GM13976 (cell line): ENCODE data around the gene CCNDBP1.

Experiments used
- DNase-seq: peaks from one replicate; pipeline ENCODE4 v3.0.0; 2012; ENCODE audit warnings: low spot score
- in situ Hi-C: fragments of 300-500 bp; cut with MboI; formaldehyde crosslinking; loops from one replicate; pipeline ENCODE4 v1.12.0; 2022; ENCODE audit warnings: low sequenced_read_pairs, mixed read lengths, inconsistent platforms; ENCODE audit not compliant: unreplicated experiment
- TF ChIP-seq, protein P1 (sequence below): IDR thresholded peaks from 2 replicates; pipeline ENCODE4 v1.5.1; 2012; ENCODE audit warnings: borderline replicate concordance, mild to moderate bottlenecking; ENCODE audit not compliant: insufficient read depth; ENCODE audit errors: extremely low read depth, missing control alignments, control extremely low read depth

The CCNDBP1 gene

DNA sequence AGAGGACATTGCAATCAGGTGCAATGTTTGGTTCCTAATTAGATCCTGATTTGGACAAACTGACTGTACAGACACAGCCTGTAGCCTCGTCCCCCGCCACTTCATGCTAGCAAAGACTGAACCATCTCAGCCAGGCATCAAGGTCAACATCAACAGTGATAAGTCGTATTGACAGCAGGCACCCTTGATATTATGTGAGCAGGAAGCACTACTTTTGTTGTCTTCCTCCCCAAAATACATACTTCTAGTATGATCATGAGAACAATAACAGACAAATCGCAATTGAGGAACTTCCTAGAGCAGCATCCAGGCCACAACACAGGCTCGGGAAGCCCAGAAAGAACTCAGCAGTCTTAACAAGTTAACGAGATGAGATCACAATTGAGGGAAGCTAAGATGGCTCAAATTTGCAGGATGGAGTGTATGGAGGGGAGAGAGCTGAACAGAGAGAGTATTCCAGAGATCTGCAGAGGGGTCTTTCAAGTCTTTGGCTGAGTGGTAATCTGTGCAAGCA, 61.1 kb downstream of the CCNDBP1 start:
- TF ChIP-seq, protein P1, sequence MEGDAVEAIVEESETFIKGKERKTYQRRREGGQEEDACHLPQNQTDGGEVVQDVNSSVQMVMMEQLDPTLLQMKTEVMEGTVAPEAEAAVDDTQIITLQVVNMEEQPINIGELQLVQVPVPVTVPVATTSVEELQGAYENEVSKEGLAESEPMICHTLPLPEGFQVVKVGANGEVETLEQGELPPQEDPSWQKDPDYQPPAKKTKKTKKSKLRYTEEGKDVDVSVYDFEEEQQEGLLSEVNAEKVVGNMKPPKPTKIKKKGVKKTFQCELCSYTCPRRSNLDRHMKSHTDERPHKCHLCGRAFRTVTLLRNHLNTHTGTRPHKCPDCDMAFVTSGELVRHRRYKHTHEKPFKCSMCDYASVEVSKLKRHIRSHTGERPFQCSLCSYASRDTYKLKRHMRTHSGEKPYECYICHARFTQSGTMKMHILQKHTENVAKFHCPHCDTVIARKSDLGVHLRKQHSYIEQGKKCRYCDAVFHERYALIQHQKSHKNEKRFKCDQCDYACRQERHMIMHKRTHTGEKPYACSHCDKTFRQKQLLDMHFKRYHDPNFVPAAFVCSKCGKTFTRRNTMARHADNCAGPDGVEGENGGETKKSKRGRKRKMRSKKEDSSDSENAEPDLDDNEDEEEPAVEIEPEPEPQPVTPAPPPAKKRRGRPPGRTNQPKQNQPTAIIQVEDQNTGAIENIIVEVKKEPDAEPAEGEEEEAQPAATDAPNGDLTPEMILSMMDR, result no peak
- in situ Hi-C loops, result no loop called here
- no peak for DNase-seq
